Measurements from ENCODE around the gene CTXND1.

GRCh38 chr15:80267658-80268057 lies 15.6 kb upstream of the CTXND1 start:
- TF ChIP-seq POLR2A (IDR thresholded peaks at IDR 0.05) (no peak), CTCF (IDR thresholded peaks at IDR 0.05) (no peak), POLR2AphosphoS5 (IDR thresholded peaks at IDR 0.05) (no peak), EP300 (IDR thresholded peaks at IDR 0.05) (no peak)
